Left renal pelvis (tissue), 4 donors: ENCODE data around the gene ABHD12. TPM values are rescaled to one million over a fixed set of nuclear protein-coding genes. Genes with fewer than 3 reads are reported as not detected.

Experiments
- DNase-seq, 4 donors: peaks; one replicate each; pipeline ENCODE4 v3.0.0-alpha.2; 2013; ENCODE audit warnings: low read depth in 4 of 4, low spot score in 3 of 4
- polyA plus RNA-seq, 4 donors: library from polyadenylated mRNA; unstranded; fragments of 120-200 nt; gene quantifications; one replicate each; pipeline ENCODE4 v1.2.1, GENCODE V29; 2013; ENCODE audit not compliant: insufficient read length in 4 of 4

ABHD12 gene
- polyA plus RNA-seq, 4 donors = 38.7 to 62.1 (median 56.5) TPM

GRCh38 chr20:25280574-25281535 is 109.8 kb downstream of the ABHD12 start:
- DNase-seq = no peak

- DNase-seq = peak in 2 of 4 donors; percentile 25 to 27
Observed at GRCh38 chr20:25280051-25280573, 110.5 kb downstream of the ABHD12 start.

- DNase-seq = no peak
Observed at GRCh38 chr20:25279403-25279802, 111.2 kb downstream of the ABHD12 start.

GRCh38 chr20:25278636-25279361 is 111.8 kb downstream of the ABHD12 start:
- no peak for DNase-seq

GRCh38 chr20:25277941-25278521 is 112.6 kb downstream of the ABHD12 start:
- DNase-seq = no peak

- DNase-seq = no peak
Observed at GRCh38 chr20:25277051-25277801, 113.4 kb downstream of the ABHD12 start.

GRCh38 chr20:25276533-25277050 is 114.0 kb downstream of the ABHD12 start:
- DNase-seq = no peak

- DNase-seq = no peak
Observed at GRCh38 chr20:25275813-25276532, 114.7 kb downstream of the ABHD12 start.

GRCh38 chr20:25274891-25275812 is 115.5 kb downstream of the ABHD12 start:
- DNase-seq = no peak

- DNase-seq = no peak
Observed at GRCh38 chr20:25274481-25274880, 116.2 kb downstream of the ABHD12 start.

- DNase-seq = no peak
Observed at GRCh38 chr20:25273541-25274358, 116.9 kb downstream of the ABHD12 start.

- no peak for DNase-seq
Observed at GRCh38 chr20:25273046-25273445, 117.6 kb downstream of the ABHD12 start.

GRCh38 chr20:25272223-25273000 is 118.2 kb downstream of the ABHD12 start:
- no peak for DNase-seq

- no peak for DNase-seq
Observed at GRCh38 chr20:25271486-25272222, 119.0 kb downstream of the ABHD12 start.

- DNase-seq = no peak
Observed at GRCh38 chr20:25270829-25271251, 119.8 kb downstream of the ABHD12 start.

- DNase-seq = no peak
Observed at GRCh38 chr20:25269833-25270170, 120.8 kb downstream of the ABHD12 start.
